SW480 (cell line): ENCODE data around the gene RHO.

Experiments used
- DNase-seq: peaks from one replicate; pipeline ENCODE4 v3.0.0-alpha.2; 2016; ENCODE audit warnings: low spot score

Gene RHO

GRCh38 chr3:129560269-129560787 lies 31.9 kb downstream of the RHO start:
- DNase-seq = no peak

DNA sequence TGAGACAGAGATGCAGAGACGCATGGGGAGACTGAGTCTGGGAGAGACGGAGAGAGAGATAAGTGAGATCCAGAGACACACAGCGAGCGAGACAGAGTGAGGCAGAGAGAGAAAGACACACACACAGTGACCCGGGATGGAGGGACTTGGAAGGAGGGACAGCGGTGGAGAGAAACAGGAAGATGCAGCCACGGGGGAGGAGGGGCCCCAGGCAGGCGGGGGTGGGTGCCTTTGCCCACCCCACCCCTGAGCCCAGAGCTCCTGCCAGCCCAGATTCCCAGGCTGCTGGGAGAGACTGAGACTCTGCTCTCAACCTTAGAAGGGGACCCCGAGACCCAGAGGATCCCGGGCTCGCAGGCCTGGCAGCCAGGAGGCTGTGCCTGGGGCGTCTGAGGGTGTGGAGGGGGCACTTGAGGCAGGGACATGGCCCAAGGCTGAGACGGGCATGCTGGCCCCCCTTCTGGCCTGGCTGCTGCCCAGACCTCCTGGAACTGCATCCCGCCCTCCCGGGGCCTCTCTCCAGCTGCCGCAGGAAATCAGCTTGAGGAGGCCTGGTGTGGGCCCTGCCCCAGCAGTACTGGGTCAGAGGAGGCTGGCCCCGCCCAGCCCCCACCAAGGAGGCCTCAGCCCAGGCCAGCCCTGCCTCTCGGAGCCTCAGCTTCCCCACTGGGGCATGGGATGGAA lies 32.6 kb downstream of the RHO start:
- no peak for DNase-seq

GRCh38 chr3:129561619-129562248 lies 33.3 kb downstream of the RHO start:
- DNase-seq = no peak

- DNase-seq = no peak
These were observed 34.4 kb downstream of the RHO start for GRCh38 chr3:129562803-129563202.

- no peak for DNase-seq
These were observed 34.9 kb downstream of the RHO start for GRCh38 chr3:129563332-129563731.

DNA sequence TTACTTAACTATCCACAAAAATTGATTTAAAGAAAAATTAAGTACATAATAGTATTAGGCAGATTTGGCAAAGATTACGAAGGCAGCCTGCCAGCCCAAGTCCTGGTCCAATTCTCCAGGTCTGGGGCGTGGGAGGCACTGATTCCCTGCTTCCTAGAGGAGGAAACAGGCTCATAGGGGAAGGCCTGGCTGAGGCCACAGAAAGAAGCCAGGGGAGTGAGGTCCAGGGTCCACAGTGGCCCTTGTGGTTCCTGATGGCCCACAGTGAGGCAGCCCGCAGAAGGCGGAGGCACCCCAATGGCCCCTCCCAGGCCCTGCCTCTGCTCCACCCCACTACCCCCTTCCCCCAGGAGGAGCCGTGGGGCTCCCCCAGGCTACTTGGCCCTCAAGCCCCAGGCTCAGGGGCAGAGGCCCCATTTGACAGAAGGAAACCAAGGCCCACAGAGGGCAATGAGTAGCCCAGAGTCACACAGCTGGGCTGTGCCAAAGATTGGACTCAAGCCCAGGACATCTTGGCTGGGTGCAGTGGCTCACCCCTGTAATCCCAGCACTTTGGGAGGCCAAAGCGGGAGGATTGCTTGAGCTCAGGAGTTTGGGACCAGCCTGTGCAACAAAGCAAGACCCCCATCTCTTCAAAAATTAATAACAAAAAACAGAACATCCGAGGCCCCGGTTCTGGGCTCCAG lies 35.6 kb downstream of the RHO start:
- DNase-seq = no peak

- DNase-seq = no peak
These were observed 36.7 kb downstream of the RHO start for GRCh38 chr3:129564981-129565644.

DNA sequence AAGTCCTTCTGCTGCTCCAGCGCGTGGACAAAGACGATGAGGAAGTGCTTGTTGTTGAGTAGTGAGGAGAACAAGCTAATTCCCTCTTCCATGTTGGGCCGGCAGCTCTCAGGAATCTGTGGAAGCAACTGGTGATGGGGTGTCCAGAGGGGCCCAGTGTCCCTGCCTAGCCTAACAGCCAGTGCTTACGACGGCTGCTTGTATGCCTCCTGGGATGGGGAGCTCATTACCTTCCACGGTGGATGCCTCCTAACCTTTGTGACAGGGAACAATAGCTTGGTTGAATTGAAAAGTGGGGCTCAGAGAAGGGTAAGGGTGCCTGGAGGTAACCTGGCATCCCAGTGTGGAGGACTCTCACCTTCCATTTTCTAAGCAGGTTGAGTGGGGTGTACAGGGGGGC lies 37.5 kb downstream of the RHO start:
- no peak for DNase-seq

GRCh38 chr3:129567176-129567705 lies 38.8 kb downstream of the RHO start:
- no peak for DNase-seq

DNA sequence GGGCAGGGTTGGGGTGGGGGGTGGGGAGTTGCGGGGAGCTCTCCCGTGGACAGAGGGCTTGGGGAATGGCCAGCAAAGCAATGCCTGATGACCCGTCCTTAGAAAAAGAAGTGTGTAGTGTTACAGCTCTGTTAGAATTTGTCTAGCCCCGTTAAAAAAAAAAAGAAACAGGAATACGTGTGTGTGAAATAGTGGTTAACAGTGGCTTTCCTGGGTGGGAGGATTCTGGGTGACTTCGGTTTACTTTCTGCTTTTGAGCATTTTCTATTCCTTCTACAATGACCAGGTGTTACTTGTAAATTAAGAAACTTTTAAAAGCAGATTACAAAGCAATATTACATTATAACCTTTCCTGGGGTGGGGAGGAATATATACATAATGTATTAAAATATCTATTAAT lies 39.5 kb downstream of the RHO start:
- no peak for DNase-seq

- DNase-seq = no peak
These were observed 41.4 kb downstream of the RHO start for GRCh38 chr3:129569856-129570255.

- DNase-seq = no peak
These were observed 43.4 kb downstream of the RHO start for GRCh38 chr3:129571605-129572547.

GRCh38 chr3:129572603-129573002 lies 44.2 kb downstream of the RHO start:
- DNase-seq = no peak

DNA sequence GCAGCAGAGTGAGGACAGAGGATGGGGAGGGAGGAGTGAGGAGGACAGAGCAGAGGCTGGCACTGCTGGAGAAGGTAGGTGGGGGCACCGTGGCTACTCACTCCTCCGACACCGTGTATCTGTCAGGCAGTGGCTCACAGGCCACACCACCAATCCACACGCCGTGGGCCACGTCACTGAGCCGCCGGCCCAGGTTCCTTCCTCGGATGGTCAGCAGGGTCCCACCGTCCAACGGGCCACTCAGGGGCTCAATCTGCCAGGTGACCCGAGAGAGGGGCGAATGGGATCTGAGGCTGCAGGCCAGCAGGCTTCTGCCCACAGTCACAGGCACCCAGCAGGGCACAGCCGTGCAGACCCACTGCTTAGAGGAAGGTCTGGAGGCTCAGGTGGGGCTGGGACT lies 45.1 kb downstream of the RHO start:
- DNase-seq = no peak

DNA sequence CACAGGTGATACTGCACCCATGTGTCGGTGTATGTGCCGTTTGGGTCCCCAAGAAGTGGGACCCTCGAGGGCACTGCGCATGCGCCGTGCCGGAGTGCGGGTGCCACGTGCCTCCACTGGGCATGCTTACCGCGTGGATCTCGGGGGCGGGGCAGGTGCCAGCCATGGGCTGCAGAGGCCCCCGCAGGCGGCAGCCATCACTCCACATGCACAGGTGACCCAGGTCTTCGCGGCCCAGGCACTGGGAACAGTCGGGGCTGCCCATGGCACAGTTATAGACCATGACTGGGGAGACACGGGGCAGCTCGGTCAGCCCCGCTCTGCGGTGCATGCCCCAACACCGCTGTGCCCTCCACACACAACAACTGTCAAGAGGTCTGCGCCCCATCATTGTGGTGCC lies 45.8 kb downstream of the RHO start:
- DNase-seq = no peak

GRCh38 chr3:129575233-129575996 lies 47.0 kb downstream of the RHO start:
- DNase-seq = no peak

GRCh38 chr3:129575997-129576384 lies 47.6 kb downstream of the RHO start:
- DNase-seq = no peak

GRCh38 chr3:129576514-129577352 lies 48.3 kb downstream of the RHO start:
- DNase-seq = no peak

- no peak for DNase-seq
These were observed 48.9 kb downstream of the RHO start for GRCh38 chr3:129577366-129577765.
